B cell (primary cell): Measurements from ENCODE around the gene EPN2. TPM values are rescaled to one million over a fixed set of nuclear protein-coding genes. Genes with fewer than 3 reads are reported as not detected.

Source experiments
- ATAC-seq: fragments of 200-7000 bp; cut with Tn5 transposase; one replicate; pipeline ENCODE4 v1.10.0; 2021; ENCODE audit warnings: low read depth, mild to moderate bottlenecking, moderate number of reproducible peaks, moderate library complexity
- CTCF ChIA-PET: fragments of 350-600 bp; sonication (Branson Sonifier 250); formaldehyde crosslinking; loops from one replicate; lab custom pipeline; 2021; ENCODE audit warnings: antibody characterized with exemption, inconsistent platforms; lab: Charles Lee
- POLR2A ChIA-PET: fragments of 350-600 bp; sonication (Branson Sonifier 250); formaldehyde crosslinking; loops from one replicate; lab custom pipeline; 2021; ENCODE audit warnings: antibody characterized with exemption; lab: Charles Lee
- DNase-seq: peaks from one replicate; pipeline ENCODE4 v3.0.0; 2013
- H2AFZ ChIP-seq: 2 replicates; pipeline ENCODE4 v1.6.1; 2012; ENCODE audit warnings: mild to moderate bottlenecking, low read depth, low read length; ENCODE audit not compliant: insufficient read depth, poor library complexity, severe bottlenecking
- H3K27ac ChIP-seq, 2 donors: 1 replicate in 1 of 2; 2 replicates in 1 of 2; pipeline ENCODE4 v1.5.1; 2012 to 2013; ENCODE audit warnings: low read length in 2 of 2, mild to moderate bottlenecking in 2 of 2, moderate library complexity in 1 of 2
- H3K27me3 ChIP-seq, 4 experiments: fragments of 200-600 bp in 1 of 4; sonication (generic) in 1 of 4; replicated peaks in 1 of 4; 1 replicate in 2 of 4; 2 replicates in 2 of 4; pipeline versions ENCODE4 v1.6.1 to v1.7.0; 2013 to 2016; ENCODE audit warnings: low read length in 3 of 4, mild to moderate bottlenecking in 2 of 4, mixed read lengths in 1 of 4, moderate library complexity in 1 of 4; ENCODE audit not compliant: insufficient read depth in 4 of 4, control insufficient read depth in 3 of 4; ENCODE audit errors: control extremely low read depth in 1 of 4
- H3K36me3 ChIP-seq, 2 experiments: replicated peaks in 1 of 2; 1 replicate in 1 of 2; 2 replicates in 1 of 2; pipeline versions ENCODE4 v1.6.1 to v1.7.1; 2013; ENCODE audit warnings: low read length in 1 of 2; ENCODE audit not compliant: insufficient read depth in 2 of 2, control insufficient read depth in 1 of 2; ENCODE audit errors: control extremely low read depth in 1 of 2, extremely low read depth in 1 of 2
- H3K4me1 ChIP-seq, 2 donors: fragments of 200-600 bp in 1 of 2; sonication (generic) in 1 of 2; 1 replicate in 1 of 2; 2 replicates in 1 of 2; pipeline versions ENCODE4 v1.5.1 to v1.6.1; 2013 to 2017; ENCODE audit warnings: low read length in 2 of 2; ENCODE audit not compliant: control insufficient read depth in 2 of 2, insufficient read depth in 2 of 2
- H3K4me2 ChIP-seq: replicated peaks from 2 replicates; pipeline ENCODE3; 2012; ENCODE audit warnings: mild to moderate bottlenecking, low read depth, low read length; ENCODE audit not compliant: poor library complexity, severe bottlenecking
- H3K4me3 ChIP-seq, 5 experiments: fragments of 200-600 bp in 1 of 5; sonication (generic) in 1 of 5; 1 replicate in 3 of 5; 2 replicates in 2 of 5; pipeline versions ENCODE4 v1.5.1 to v1.7.0; 2011 to 2016; ENCODE audit warnings: low read length in 4 of 5, mild to moderate bottlenecking in 4 of 5, low read depth in 2 of 5, control low read depth in 1 of 5, moderate library complexity in 1 of 5; ENCODE audit not compliant: insufficient read depth in 1 of 5; ENCODE audit errors: control extremely low read depth in 1 of 5, extremely low read depth in 1 of 5
- H3K79me2 ChIP-seq: fragments of 200-600 bp; sonication (generic); one replicate; pipeline ENCODE4 v1.6.0; 2016; ENCODE audit warnings: low read length; ENCODE audit not compliant: control insufficient read depth, insufficient read depth
- H3K9ac ChIP-seq: fragments of 200-600 bp; sonication (generic); 2 replicates; pipeline ENCODE4 v1.6.1; 2017; ENCODE audit warnings: mild to moderate bottlenecking, low read length, moderate library complexity
- H3K9me3 ChIP-seq, 3 donors: one replicate each; pipeline versions ENCODE4 v1.6.1 to v1.7.1; 2013; ENCODE audit warnings: low read length in 2 of 3; ENCODE audit not compliant: control insufficient read depth in 2 of 3, insufficient read depth in 1 of 3; ENCODE audit errors: control extremely low read depth in 1 of 3
- H4K20me1 ChIP-seq: 2 replicates; pipeline ENCODE4 v1.6.0; 2012; ENCODE audit warnings: mild to moderate bottlenecking, low read length; ENCODE audit not compliant: insufficient read depth, control insufficient read depth, poor library complexity, severe bottlenecking
- H3K27ac Mint-ChIP-seq: one replicate; pipeline ENCODE4 v1.8.0; 2021; ENCODE audit warnings: mixed read lengths
- H3K27me3 Mint-ChIP-seq: one replicate; pipeline ENCODE4 v1.8.0; 2021; ENCODE audit warnings: mixed read lengths
- H3K4me1 Mint-ChIP-seq: one replicate; pipeline ENCODE4 v1.8.0; 2021; ENCODE audit warnings: mixed read lengths
- H3K4me3 Mint-ChIP-seq: one replicate; pipeline ENCODE4 v1.8.0; 2021; ENCODE audit warnings: mixed read lengths
- H3K9me3 Mint-ChIP-seq: one replicate; pipeline ENCODE4 v1.8.0; 2022; ENCODE audit warnings: mixed read lengths; ENCODE audit not compliant: insufficient read depth
- EZH2 ChIP-seq: IDR thresholded peaks from 2 replicates; pipeline ENCODE4 v1.6.1; 2012; ENCODE audit warnings: borderline replicate concordance, low read depth, mild to moderate bottlenecking, moderate library complexity, low read length; ENCODE audit not compliant: insufficient read depth, poor library complexity, severe bottlenecking
- WGBS: methylation state at CpG from one replicate; pipeline ENCODE4 v1.1.5; 2013; ENCODE audit warnings: missing lambda C conversion rate; ENCODE audit not compliant: insufficient coverage; 5-methylcytosine and 5-hydroxymethylcytosine counted together
- intact Hi-C: fragments of 100-400 bp; cut with micrococcal nuclease; formaldehyde crosslinking; loops from one replicate; pipeline ENCODE4 v1.10.0; 2022
- polyA plus RNA-seq: library from polyadenylated mRNA; depleted of rRNA; stranded (reverse); fragments of >200 nt; gene quantifications from 2 replicates; pipeline ENCODE4 v1.2.3, GENCODE V29; 2012
- total RNA-seq, 2 donors: library from RNA; stranded (reverse); fragments of 120-200 nt in 1 of 2; gene quantifications; 1 replicate in 1 of 2; 2 replicates in 1 of 2; pipeline versions ENCODE4 v1.2.3 to v1.2.4, GENCODE V29; 2013 to 2022
- TF ChIP-seq, protein P1 (sequence below): fragments of 200-600 bp; IDR thresholded peaks from one replicate; pipeline ENCODE4 v1.8.0; 2022; ENCODE audit warnings: antibody characterized with exemption, mild to moderate bottlenecking

The EPN2 gene
- total and polyA plus RNA-seq, 2 donors (not counting 1 experiment from before 2014, with no cell fraction given), result 15.7 to 35.6 TPM

- 100% methylated on average over 10 of the region's 13 CpGs for WGBS
- no peaks in the 10 kb centered on the region for H3K9me3 Mint-ChIP-seq
- POLR2A ChIA-PET, result no interaction called here
These were observed 76.0 kb downstream of the EPN2 start for GRCh38 chr17:19313066-19313745.

More at GRCh38 chr17:19313066-19313745, 76.0 kb downstream of the EPN2 start:
- no peak overlapping the region for H3K27ac Mint-ChIP-seq
- no peak overlapping the region for H2AFZ ChIP-seq
- H3K4me1 ChIP-seq, result peaks cover 6 to 8% of the 10 kb centered on the region in 2 donors
- CTCF ChIA-PET, result no interaction called here
- no peak overlapping the region for H3K27ac ChIP-seq
- intact Hi-C loops, result no loop called here
- H3K9ac ChIP-seq, result no peak overlapping the region
- peaks cover 6% of the 10 kb centered on the region for H3K27me3 Mint-ChIP-seq
- no peak overlapping the region for H3K4me3 Mint-ChIP-seq
- H3K4me2 ChIP-seq, result no peak overlapping the region
- DNase-seq (no peak), ATAC-seq (no peak)
- H3K27me3 ChIP-seq, result peaks cover 0 to 36% (median 3%) of the 10 kb centered on the region in 4 experiments
- H3K4me1 Mint-ChIP-seq, result peaks cover 16% of the 10 kb centered on the region
- TF ChIP-seq EZH2, result no peak
- TF ChIP-seq, protein P1, sequence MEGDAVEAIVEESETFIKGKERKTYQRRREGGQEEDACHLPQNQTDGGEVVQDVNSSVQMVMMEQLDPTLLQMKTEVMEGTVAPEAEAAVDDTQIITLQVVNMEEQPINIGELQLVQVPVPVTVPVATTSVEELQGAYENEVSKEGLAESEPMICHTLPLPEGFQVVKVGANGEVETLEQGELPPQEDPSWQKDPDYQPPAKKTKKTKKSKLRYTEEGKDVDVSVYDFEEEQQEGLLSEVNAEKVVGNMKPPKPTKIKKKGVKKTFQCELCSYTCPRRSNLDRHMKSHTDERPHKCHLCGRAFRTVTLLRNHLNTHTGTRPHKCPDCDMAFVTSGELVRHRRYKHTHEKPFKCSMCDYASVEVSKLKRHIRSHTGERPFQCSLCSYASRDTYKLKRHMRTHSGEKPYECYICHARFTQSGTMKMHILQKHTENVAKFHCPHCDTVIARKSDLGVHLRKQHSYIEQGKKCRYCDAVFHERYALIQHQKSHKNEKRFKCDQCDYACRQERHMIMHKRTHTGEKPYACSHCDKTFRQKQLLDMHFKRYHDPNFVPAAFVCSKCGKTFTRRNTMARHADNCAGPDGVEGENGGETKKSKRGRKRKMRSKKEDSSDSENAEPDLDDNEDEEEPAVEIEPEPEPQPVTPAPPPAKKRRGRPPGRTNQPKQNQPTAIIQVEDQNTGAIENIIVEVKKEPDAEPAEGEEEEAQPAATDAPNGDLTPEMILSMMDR, result no peak
- peaks cover 3% of the 10 kb centered on the region for H4K20me1 ChIP-seq
- H3K9me3 ChIP-seq, result no peaks in the 10 kb centered on the region
- no peak overlapping the region for H3K4me3 ChIP-seq
- H3K36me3 ChIP-seq, result peaks cover 0 to 13% of the 10 kb centered on the region in 2 experiments
- H3K79me2 ChIP-seq, result peaks cover 10% of the 10 kb centered on the region
